Body of pancreas (tissue), 4 donors: ENCODE data around the gene CFAP46.

Experiments used
- POLR2A ChIP-seq, 3 donors: fragments of 450-650 bp; IDR thresholded peaks; one replicate each; pipeline ENCODE4 v1.6.1; 2016; ENCODE audit warnings: antibody characterized with exemption in 3 of 3, mild to moderate bottlenecking in 2 of 3
- TF ChIP-seq, protein P1 (sequence below), 7 experiments: fragments of 450-650 bp in 4 of 7; fragments of 200-600 bp in 3 of 7; sonication (generic) in 3 of 7; IDR thresholded peaks; one replicate each; pipeline ENCODE4 v1.5.1; 2016 to 2019; ENCODE audit warnings: antibody characterized with exemption in 7 of 7

DNA sequence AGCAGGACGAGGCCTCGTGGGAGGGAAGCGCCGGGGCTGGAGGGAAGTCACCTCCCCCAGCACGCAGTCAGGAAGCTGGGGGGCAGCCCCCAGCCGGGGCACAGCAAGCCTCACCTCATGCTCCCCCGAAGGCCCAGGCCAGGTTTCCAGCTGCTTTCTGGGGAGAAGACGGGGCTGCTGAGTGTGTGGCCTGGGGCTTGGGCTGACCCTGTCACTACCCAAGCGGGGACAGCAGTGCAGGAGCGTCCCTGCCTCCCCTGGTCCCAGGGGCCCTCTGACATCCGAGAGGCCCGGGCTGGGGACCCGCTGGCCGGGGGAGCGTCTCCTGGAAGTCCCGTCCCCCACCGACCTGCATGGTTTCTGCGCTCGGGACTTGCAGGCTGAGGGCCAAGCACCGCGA, 136.8 kb downstream of the CFAP46 start:
- TF ChIP-seq, protein P1, sequence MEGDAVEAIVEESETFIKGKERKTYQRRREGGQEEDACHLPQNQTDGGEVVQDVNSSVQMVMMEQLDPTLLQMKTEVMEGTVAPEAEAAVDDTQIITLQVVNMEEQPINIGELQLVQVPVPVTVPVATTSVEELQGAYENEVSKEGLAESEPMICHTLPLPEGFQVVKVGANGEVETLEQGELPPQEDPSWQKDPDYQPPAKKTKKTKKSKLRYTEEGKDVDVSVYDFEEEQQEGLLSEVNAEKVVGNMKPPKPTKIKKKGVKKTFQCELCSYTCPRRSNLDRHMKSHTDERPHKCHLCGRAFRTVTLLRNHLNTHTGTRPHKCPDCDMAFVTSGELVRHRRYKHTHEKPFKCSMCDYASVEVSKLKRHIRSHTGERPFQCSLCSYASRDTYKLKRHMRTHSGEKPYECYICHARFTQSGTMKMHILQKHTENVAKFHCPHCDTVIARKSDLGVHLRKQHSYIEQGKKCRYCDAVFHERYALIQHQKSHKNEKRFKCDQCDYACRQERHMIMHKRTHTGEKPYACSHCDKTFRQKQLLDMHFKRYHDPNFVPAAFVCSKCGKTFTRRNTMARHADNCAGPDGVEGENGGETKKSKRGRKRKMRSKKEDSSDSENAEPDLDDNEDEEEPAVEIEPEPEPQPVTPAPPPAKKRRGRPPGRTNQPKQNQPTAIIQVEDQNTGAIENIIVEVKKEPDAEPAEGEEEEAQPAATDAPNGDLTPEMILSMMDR (IDR thresholded peaks at IDR 0.05), result no peak
- no peak for TF ChIP-seq POLR2A (IDR thresholded peaks at IDR 0.05)
